ENCODE measurements around the gene BPTF. TPM values are rescaled to one million over a fixed set of nuclear protein-coding genes. Genes with fewer than 3 reads are reported as not detected.
"Not testable (repeated sequence)": the region's sequence is repeated elsewhere in the genome, so short reads cannot be mapped to it uniquely, and the experiment has no call there.

The BPTF gene
- total RNA-seq, 1 donor from 2014 or later, result 146 TPM

DNA sequence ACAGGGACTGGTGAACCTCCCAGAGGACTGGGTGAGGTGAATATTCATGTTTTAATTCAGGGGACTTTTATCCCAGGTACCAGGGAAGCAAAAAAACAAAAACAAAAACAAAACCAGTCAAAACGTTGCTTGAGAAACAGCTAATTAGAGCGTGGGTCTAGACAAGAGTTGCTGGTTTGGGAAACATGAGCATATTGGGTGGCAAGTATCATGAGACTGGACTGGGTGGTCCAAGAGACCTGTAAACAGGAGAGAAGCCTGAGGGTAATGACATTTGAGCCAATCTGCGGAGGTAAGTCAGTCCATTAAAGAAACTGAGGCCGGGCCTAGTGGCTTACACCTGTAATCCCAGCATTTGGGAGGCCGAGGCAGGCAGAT, 11.5 kb upstream of the BPTF start:
- no peak overlapping the region for H3K27ac Mint-ChIP-seq (ENCODE audit: unreplicated experiment)
- no peak for DNase-seq
- no peak overlapping the region for H3K4me3 Mint-ChIP-seq (ENCODE audit: unreplicated experiment)
- H3K27me3 Mint-ChIP-seq (ENCODE audit: unreplicated experiment), result peaks cover 3% of the 10 kb centered on the region
- no peaks in the 10 kb centered on the region for H3K36me3 Mint-ChIP-seq (ENCODE audit: unreplicated experiment)
- TF ChIP-seq, protein P1, sequence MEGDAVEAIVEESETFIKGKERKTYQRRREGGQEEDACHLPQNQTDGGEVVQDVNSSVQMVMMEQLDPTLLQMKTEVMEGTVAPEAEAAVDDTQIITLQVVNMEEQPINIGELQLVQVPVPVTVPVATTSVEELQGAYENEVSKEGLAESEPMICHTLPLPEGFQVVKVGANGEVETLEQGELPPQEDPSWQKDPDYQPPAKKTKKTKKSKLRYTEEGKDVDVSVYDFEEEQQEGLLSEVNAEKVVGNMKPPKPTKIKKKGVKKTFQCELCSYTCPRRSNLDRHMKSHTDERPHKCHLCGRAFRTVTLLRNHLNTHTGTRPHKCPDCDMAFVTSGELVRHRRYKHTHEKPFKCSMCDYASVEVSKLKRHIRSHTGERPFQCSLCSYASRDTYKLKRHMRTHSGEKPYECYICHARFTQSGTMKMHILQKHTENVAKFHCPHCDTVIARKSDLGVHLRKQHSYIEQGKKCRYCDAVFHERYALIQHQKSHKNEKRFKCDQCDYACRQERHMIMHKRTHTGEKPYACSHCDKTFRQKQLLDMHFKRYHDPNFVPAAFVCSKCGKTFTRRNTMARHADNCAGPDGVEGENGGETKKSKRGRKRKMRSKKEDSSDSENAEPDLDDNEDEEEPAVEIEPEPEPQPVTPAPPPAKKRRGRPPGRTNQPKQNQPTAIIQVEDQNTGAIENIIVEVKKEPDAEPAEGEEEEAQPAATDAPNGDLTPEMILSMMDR (IDR thresholded peaks at IDR 0.05; ENCODE audit: partially characterized antibody, unreplicated experiment), result no peak
- no peaks in the 10 kb centered on the region for H3K4me1 Mint-ChIP-seq (ENCODE audit: low read depth, unreplicated experiment)
- H3K9me3 Mint-ChIP-seq (ENCODE audit: unreplicated experiment), result no peaks in the 10 kb centered on the region

GRCh38 chr17:67818110-67819002, 6.9 kb upstream of the BPTF start:
- Mint-ChIP-seq H3K9me3 (ENCODE audit: unreplicated experiment) (no peaks in the 10 kb centered on the region), H3K27ac (ENCODE audit: unreplicated experiment) (no peak overlapping the region), H3K27me3 (ENCODE audit: unreplicated experiment) (peaks cover 5% of the 10 kb centered on the region), H3K4me1 (ENCODE audit: low read depth, unreplicated experiment) (no peaks in the 10 kb centered on the region), H3K36me3 (ENCODE audit: unreplicated experiment) (no peaks in the 10 kb centered on the region), H3K4me3 (ENCODE audit: unreplicated experiment) (no peak overlapping the region)
- TF ChIP-seq, protein P1 (IDR thresholded peaks at IDR 0.05; ENCODE audit: partially characterized antibody, unreplicated experiment), result no peak
- no peak for DNase-seq

GRCh38 chr17:67819722-67820121, 5.6 kb upstream of the BPTF start:
- no peak for DNase-seq
- Mint-ChIP-seq H3K27ac (ENCODE audit: unreplicated experiment) (no peak overlapping the region), H3K4me3 (ENCODE audit: unreplicated experiment) (no peak overlapping the region), H3K27me3 (ENCODE audit: unreplicated experiment) (peaks cover 5% of the 10 kb centered on the region), H3K9me3 (ENCODE audit: unreplicated experiment) (no peaks in the 10 kb centered on the region), H3K4me1 (ENCODE audit: low read depth, unreplicated experiment) (no peaks in the 10 kb centered on the region), H3K36me3 (ENCODE audit: unreplicated experiment) (no peaks in the 10 kb centered on the region)
- TF ChIP-seq, protein P1 (IDR thresholded peaks at IDR 0.05; ENCODE audit: partially characterized antibody, unreplicated experiment), result no peak

DNA sequence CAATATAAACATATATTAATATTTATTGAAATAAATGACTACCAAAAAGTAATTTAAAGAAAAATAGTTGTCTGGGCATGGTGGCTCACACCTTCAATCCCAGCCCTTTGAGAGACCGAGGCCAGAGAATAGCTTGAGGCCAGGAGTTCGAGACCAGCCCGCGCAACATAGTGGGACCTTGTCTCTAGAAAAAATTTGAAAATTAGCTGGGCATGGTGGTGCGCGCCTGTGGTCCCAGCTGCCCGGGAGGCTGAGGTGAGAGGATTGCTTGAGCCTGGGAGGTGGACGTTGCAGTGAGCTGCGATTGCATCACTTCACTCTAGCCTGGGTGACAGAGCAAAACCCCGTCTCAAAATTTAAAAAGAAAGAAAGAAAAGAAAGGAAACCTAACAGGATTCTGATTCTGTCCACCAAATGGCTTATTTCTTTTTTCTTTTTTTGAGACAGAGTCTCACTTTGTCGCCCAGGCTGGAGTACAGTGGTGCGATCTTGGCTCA, 3.4 kb upstream of the BPTF start:
- TF ChIP-seq, protein P1 (IDR thresholded peaks at IDR 0.05; ENCODE audit: partially characterized antibody, unreplicated experiment), result no peak
- DNase-seq, result no peak
- H3K36me3 Mint-ChIP-seq (ENCODE audit: unreplicated experiment), result no peaks in the 10 kb centered on the region
- no peak overlapping the region for H3K4me3 Mint-ChIP-seq (ENCODE audit: unreplicated experiment)
- peaks cover 11% of the 10 kb centered on the region for H3K27me3 Mint-ChIP-seq (ENCODE audit: unreplicated experiment)
- H3K27ac Mint-ChIP-seq (ENCODE audit: unreplicated experiment), result no peak overlapping the region
- H3K4me1 Mint-ChIP-seq (ENCODE audit: low read depth, unreplicated experiment), result no peaks in the 10 kb centered on the region
- peaks cover 4% of the 10 kb centered on the region for H3K9me3 Mint-ChIP-seq (ENCODE audit: unreplicated experiment)

GRCh38 chr17:67825627-67826601, 611 bp downstream of the BPTF start:
- peak; percentile 53 for DNase-seq
- peak overlapping the region; percentile 100 for H3K27ac Mint-ChIP-seq (ENCODE audit: unreplicated experiment)

More at GRCh38 chr17:67825627-67826601, 611 bp downstream of the BPTF start:
- Mint-ChIP-seq H3K4me1 (ENCODE audit: low read depth, unreplicated experiment) (peaks cover 15% of the 10 kb centered on the region), H3K4me3 (ENCODE audit: unreplicated experiment) (peak overlapping the region; percentile 100)
- not testable (repeated sequence) for H3K27me3 Mint-ChIP-seq (ENCODE audit: unreplicated experiment); H3K9me3 Mint-ChIP-seq (ENCODE audit: unreplicated experiment); H3K36me3 Mint-ChIP-seq (ENCODE audit: unreplicated experiment)
